Measurements from ENCODE around the gene FAM229A. TPM values are rescaled to one million over a fixed set of nuclear protein-coding genes. Genes with fewer than 3 reads are reported as not detected.

Gene FAM229A
- total RNA-seq, 1 donor from 2014 or later: 17.3 TPM

DNA sequence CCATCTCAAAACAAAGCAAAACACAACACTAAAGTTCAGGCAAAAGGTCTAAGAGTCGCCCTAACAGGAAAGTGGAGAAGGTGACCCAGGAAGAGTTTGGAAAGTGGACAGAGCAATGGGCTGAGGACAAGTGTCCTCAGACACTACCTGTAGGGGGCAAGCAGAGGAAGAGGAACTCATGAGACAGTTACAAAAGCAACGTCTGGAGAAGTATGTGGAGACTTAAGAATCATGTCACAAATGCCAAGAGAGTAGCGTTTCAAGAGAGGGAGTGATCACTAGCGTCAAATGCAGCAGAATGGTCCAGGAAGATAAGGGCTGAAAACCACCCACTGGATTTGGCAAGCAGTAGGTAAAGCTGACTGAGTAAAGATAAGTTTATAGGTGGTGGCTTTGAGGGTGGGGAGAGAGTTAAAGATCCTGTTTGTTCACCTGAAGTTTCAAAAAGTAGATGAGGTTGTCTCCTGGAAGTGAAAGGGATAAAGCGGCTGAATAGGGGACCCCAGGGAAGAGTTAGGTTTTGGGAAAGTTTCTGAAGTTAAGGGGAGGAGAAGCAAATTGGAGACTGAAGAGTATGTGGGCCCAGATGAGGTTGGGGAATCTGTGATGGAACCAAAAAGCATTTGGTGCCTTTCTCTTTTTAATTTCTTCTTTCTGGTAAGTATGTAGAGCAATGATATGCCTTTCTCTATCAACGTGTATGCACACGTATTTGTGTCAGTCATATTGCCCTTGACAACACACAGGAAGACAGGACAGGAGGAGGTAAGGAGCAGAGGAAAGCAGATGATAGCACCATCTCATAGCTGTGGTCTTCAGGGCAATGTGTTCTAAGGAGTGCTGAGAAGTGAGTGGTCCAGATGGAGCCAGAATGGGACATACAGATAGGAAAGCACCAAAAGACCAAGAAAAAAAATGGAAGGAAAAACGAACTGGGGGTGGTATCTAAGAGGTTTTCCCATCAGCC lies 28.9 kb upstream of the FAM229A start:
- Mint-ChIP-seq H3K4me3 (ENCODE audit: low read depth) (no peak overlapping the region), H3K36me3 (ENCODE audit: insufficient read depth) (peaks cover 8% of the 10 kb centered on the region), H3K27ac (no peak overlapping the region), H3K9me3 (ENCODE audit: low read depth) (no peaks in the 10 kb centered on the region), H3K4me1 (ENCODE audit: low read depth) (peaks cover 16% of the 10 kb centered on the region), H3K27me3 (no peaks in the 10 kb centered on the region)
- TF ChIP-seq CTCF (IDR thresholded peaks at IDR 0.05; ENCODE audit: unreplicated experiment): no peak
- DNase-seq (ENCODE audit: low spot score, unreplicated experiment): no peak

DNA sequence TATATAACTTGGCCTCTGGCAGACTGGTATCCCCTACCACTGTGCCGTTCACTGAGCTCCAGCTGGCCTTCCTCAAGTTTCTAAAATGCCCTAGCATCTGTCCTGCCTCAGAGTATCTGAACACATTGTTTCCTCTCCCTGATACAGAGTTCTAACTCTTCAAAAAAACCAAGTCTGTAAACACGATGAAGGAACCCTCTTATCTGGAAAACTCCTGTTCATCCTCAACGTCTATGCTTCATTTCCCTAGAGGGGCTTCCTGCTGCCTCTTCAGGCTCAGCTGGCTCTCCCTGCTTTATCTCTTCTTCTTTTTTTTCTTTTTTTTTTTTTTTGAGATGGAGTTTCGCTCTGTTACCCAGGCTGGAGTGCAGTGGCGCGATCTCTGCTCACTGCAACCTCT lies 26.4 kb upstream of the FAM229A start:
- TF ChIP-seq CTCF (IDR thresholded peaks at IDR 0.05; ENCODE audit: unreplicated experiment): no peak
- no peaks in the 10 kb centered on the region for H3K9me3 Mint-ChIP-seq (ENCODE audit: low read depth)
- no peak overlapping the region for H3K4me3 Mint-ChIP-seq (ENCODE audit: low read depth)
- H3K27ac Mint-ChIP-seq: no peak overlapping the region
- peaks cover 10% of the 10 kb centered on the region for H3K36me3 Mint-ChIP-seq (ENCODE audit: insufficient read depth)
- H3K4me1 Mint-ChIP-seq (ENCODE audit: low read depth): peaks cover 11% of the 10 kb centered on the region
- no peak for DNase-seq (ENCODE audit: low spot score, unreplicated experiment)
- H3K27me3 Mint-ChIP-seq: no peaks in the 10 kb centered on the region

DNA sequence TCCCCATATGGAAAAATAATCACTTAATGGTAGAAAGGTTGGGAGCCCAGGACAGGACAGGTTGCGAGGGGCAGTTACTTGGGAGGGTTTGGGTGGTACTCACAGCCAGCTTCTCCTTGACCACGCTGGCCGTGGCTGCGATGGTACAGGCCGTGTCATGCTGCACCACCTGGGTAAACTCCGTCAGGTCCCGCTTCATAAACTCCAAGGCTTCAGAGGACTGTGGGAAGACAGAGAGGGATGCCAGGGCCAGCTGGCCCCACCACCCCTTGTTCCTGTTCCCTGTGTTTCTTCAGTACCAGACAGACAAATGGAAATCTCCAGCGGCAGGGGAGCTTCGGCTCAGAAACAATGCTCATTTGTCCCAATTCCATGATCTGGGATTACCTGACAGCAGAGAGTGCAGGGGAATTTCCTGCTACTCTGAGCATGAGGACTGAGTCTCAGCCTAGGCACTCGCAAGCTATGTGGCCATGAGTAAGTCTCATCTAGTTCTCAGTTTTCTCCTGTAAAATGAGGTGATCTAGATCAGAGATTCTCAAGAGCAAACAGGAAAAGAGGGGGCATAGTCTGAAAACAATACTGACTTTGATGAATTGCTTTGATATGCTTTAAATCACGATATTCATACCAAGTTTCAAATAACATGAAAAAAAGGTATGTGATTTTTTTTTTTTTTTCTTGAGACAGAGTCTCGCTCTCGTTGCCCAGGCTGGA lies 24.5 kb upstream of the FAM229A start:
- H3K27me3 Mint-ChIP-seq: no peaks in the 10 kb centered on the region
- no peaks in the 10 kb centered on the region for H3K9me3 Mint-ChIP-seq (ENCODE audit: low read depth)
- DNase-seq (ENCODE audit: low spot score, unreplicated experiment): no peak
- H3K4me3 Mint-ChIP-seq (ENCODE audit: low read depth): no peak overlapping the region
- H3K4me1 Mint-ChIP-seq (ENCODE audit: low read depth): no peaks in the 10 kb centered on the region
- H3K27ac Mint-ChIP-seq: no peak overlapping the region
- H3K36me3 Mint-ChIP-seq (ENCODE audit: insufficient read depth): peaks cover 11% of the 10 kb centered on the region
- no peak for TF ChIP-seq CTCF (IDR thresholded peaks at IDR 0.05; ENCODE audit: unreplicated experiment)

DNA sequence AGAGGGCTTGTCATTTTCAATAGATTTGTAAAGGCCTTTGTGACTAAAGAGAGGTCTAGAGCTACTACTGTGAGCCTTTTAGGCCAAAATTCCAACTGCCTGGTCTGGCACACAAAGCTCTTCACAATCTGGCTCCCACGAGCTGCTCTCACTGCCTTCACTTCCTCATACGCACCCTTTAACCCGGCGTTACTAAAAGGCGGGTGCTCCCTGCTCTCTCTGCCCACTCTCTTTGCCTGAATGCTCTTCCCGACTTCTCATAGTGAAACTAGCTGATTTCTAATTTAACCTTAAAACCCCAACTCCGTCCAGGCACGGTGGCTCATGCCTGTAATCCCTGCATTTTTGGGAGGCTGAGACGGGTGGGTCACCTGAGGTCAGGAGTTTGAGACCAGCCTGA lies 17.8 kb upstream of the FAM229A start:
- H3K27ac Mint-ChIP-seq: no peak overlapping the region
- H3K9me3 Mint-ChIP-seq (ENCODE audit: low read depth): no peaks in the 10 kb centered on the region
- H3K27me3 Mint-ChIP-seq: no peaks in the 10 kb centered on the region
- no peak for TF ChIP-seq CTCF (IDR thresholded peaks at IDR 0.05; ENCODE audit: unreplicated experiment)
- H3K36me3 Mint-ChIP-seq (ENCODE audit: insufficient read depth): peaks cover 16% of the 10 kb centered on the region
- no peaks in the 10 kb centered on the region for H3K4me1 Mint-ChIP-seq (ENCODE audit: low read depth)
- DNase-seq (ENCODE audit: low spot score, unreplicated experiment): no peak
- H3K4me3 Mint-ChIP-seq (ENCODE audit: low read depth): no peak overlapping the region

DNA sequence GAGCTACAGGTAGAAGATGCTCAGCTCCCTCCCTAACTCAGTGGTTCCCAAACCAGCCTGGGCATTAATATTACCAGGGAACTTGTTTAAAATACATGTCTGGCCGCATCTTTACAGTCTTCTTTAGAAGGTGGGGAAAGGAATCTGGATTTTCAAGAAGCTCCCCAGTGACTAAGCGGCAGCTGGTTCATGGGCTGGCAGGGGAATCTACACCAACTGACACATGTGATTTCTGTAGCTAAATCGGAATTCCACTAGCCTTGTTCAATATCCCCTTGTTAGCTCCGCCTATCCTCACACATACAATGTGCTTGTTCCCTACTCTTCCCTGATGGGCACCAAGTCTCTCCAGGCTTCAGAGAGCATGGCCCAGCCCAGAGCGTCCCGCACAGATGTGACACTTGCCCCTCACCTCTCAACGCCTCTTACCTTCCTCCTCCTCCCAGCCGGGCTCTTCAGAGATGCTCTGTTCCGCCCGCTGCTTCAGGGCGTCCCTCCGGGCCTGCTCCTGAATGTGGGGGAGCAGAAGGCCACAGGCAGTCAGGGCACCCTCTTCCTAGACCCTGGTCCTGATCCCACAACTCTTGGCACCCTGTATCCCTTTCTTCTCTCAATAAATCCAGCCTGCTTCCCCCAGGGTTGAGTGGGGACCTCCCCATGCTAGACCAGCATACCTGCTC lies 15.4 kb upstream of the FAM229A start:
- Mint-ChIP-seq H3K4me3 (ENCODE audit: low read depth) (no peak overlapping the region), H3K27me3 (no peaks in the 10 kb centered on the region), H3K27ac (peak overlapping the region; percentile 71), H3K4me1 (ENCODE audit: low read depth) (no peaks in the 10 kb centered on the region), H3K9me3 (ENCODE audit: low read depth) (no peaks in the 10 kb centered on the region), H3K36me3 (ENCODE audit: insufficient read depth) (peaks cover 22% of the 10 kb centered on the region)
- no peak for DNase-seq (ENCODE audit: low spot score, unreplicated experiment)
- no peak for TF ChIP-seq CTCF (IDR thresholded peaks at IDR 0.05; ENCODE audit: unreplicated experiment)
